ENCODE data around the gene NCAPG2.
A peak's percentile ranks its signal among the peaks of the same experiment; 100 is the strongest.

The NCAPG2 gene

GRCh38 chr7:158733775-158734494, 29.3 kb upstream of the NCAPG2 start:
- no peak for DNase-seq

- DNase-seq, result no peak
Observed at GRCh38 chr7:158733220-158733519, 28.6 kb upstream of the NCAPG2 start.

GRCh38 chr7:158732494-158733219, 28.1 kb upstream of the NCAPG2 start:
- no peak for DNase-seq

- DNase-seq, result no peak
Observed at GRCh38 chr7:158731761-158732160, 27.2 kb upstream of the NCAPG2 start.

GRCh38 chr7:158730383-158731346, 26.1 kb upstream of the NCAPG2 start:
- no peak for DNase-seq

GRCh38 chr7:158729646-158730382, 25.2 kb upstream of the NCAPG2 start:
- no peak for DNase-seq

GRCh38 chr7:158728911-158729645, 24.5 kb upstream of the NCAPG2 start:
- DNase-seq, result no peak

- no peak for DNase-seq
Observed at GRCh38 chr7:158727690-158728089, 23.1 kb upstream of the NCAPG2 start.

- no peak for DNase-seq
Observed at GRCh38 chr7:158726277-158726807, 21.7 kb upstream of the NCAPG2 start.

- DNase-seq, result no peak
Observed at GRCh38 chr7:158725506-158725800, 20.8 kb upstream of the NCAPG2 start.

GRCh38 chr7:158724658-158725505, 20.3 kb upstream of the NCAPG2 start:
- DNase-seq, result no peak

GRCh38 chr7:158723714-158724385, 19.2 kb upstream of the NCAPG2 start:
- DNase-seq, result no peak

- no peak for DNase-seq
Observed at GRCh38 chr7:158723266-158723665, 18.7 kb upstream of the NCAPG2 start.

GRCh38 chr7:158722574-158723237, 18.1 kb upstream of the NCAPG2 start:
- DNase-seq, result no peak

- DNase-seq, result no peak
Observed at GRCh38 chr7:158720112-158720511, 15.5 kb upstream of the NCAPG2 start.

- no peak for DNase-seq
Observed at GRCh38 chr7:158716802-158717201, 12.2 kb upstream of the NCAPG2 start.

GRCh38 chr7:158710651-158711102, 6.1 kb upstream of the NCAPG2 start:
- DNase-seq, result peak; percentile 48

GRCh38 chr7:158707610-158708009, 3.0 kb upstream of the NCAPG2 start:
- DNase-seq, result no peak

GRCh38 chr7:158706710-158707590, 2.3 kb upstream of the NCAPG2 start:
- DNase-seq, result no peak
